Nephron progenitor cell (in vitro differentiated cells): ENCODE measurements around the gene FOXN3.

Experiments
- DNase-seq: peaks from one replicate; pipeline ENCODE4 v3.0.0; 2021
- H3K27ac Mint-ChIP-seq: 2 replicates; pipeline ENCODE4 v1.8.0; 2021; ENCODE audit warnings: mild to moderate bottlenecking, moderate library complexity, mixed read lengths
- H3K27me3 Mint-ChIP-seq: 2 replicates; pipeline ENCODE4 v1.8.0; 2021; ENCODE audit warnings: mild to moderate bottlenecking, low read depth, mixed read lengths; ENCODE audit not compliant: poor library complexity
- H3K36me3 Mint-ChIP-seq: 2 replicates; pipeline ENCODE4 v1.8.0; 2021; ENCODE audit warnings: low read depth, mixed read lengths
- H3K4me1 Mint-ChIP-seq: 2 replicates; pipeline ENCODE4 v1.8.0; 2021; ENCODE audit warnings: mixed read lengths
- H3K4me3 Mint-ChIP-seq: 2 replicates; pipeline ENCODE4 v1.8.0; 2021; ENCODE audit warnings: mild to moderate bottlenecking, moderate library complexity, mixed read lengths
- H3K9me3 Mint-ChIP-seq: 2 replicates; pipeline ENCODE4 v1.8.0; 2021; ENCODE audit warnings: mild to moderate bottlenecking, moderate library complexity, mixed read lengths
- CTCF ChIP-seq: fragments of 200-600 bp; sonication (generic); IDR thresholded peaks from 2 replicates; pipeline ENCODE4 v1.5.0; 2021; ENCODE audit warnings: antibody characterized with exemption

The FOXN3 gene

GRCh38 chr14:89289477-89289876, 127.6 kb downstream of the FOXN3 start:
- peaks cover 3% of the 10 kb centered on the region for H3K27me3 Mint-ChIP-seq

GRCh38 chr14:89288114-89288513, 128.9 kb downstream of the FOXN3 start:
- Mint-ChIP-seq H3K9me3 (no peaks in the 10 kb centered on the region), H3K27me3 (peaks cover 3% of the 10 kb centered on the region), H3K36me3 (peaks cover 39% of the 10 kb centered on the region), H3K4me3 (no peak overlapping the region), H3K4me1 (peaks cover 26% of the 10 kb centered on the region), H3K27ac (no peak overlapping the region)
- no peak for DNase-seq
- no peak for TF ChIP-seq CTCF

More at GRCh38 chr14:89289477-89289876, 127.6 kb downstream of the FOXN3 start:
- H3K9me3 Mint-ChIP-seq, result no peaks in the 10 kb centered on the region
- no peak for TF ChIP-seq CTCF
- H3K27ac Mint-ChIP-seq, result no peak overlapping the region
- H3K4me3 Mint-ChIP-seq, result no peak overlapping the region
- peaks cover 40% of the 10 kb centered on the region for H3K36me3 Mint-ChIP-seq
- no peak for DNase-seq
- peaks cover 30% of the 10 kb centered on the region for H3K4me1 Mint-ChIP-seq

GRCh38 chr14:89284333-89285058, 132.5 kb downstream of the FOXN3 start:
- peaks cover 32% of the 10 kb centered on the region for H3K4me1 Mint-ChIP-seq
- no peak for TF ChIP-seq CTCF
- H3K27me3 Mint-ChIP-seq, result peaks cover 6% of the 10 kb centered on the region
- H3K27ac Mint-ChIP-seq, result peak overlapping the region; percentile 66
- H3K9me3 Mint-ChIP-seq, result no peaks in the 10 kb centered on the region
- no peak overlapping the region for H3K4me3 Mint-ChIP-seq
- DNase-seq, result no peak
- H3K36me3 Mint-ChIP-seq, result peaks cover 19% of the 10 kb centered on the region

GRCh38 chr14:89283327-89284060, 133.5 kb downstream of the FOXN3 start:
- H3K36me3 Mint-ChIP-seq, result peaks cover 19% of the 10 kb centered on the region
- no peak overlapping the region for H3K27ac Mint-ChIP-seq
- TF ChIP-seq CTCF, result no peak
- peaks cover 6% of the 10 kb centered on the region for H3K27me3 Mint-ChIP-seq
- peaks cover 32% of the 10 kb centered on the region for H3K4me1 Mint-ChIP-seq
- no peak overlapping the region for H3K4me3 Mint-ChIP-seq
- no peaks in the 10 kb centered on the region for H3K9me3 Mint-ChIP-seq
- no peak for DNase-seq

- DNase-seq, result no peak
- Mint-ChIP-seq H3K36me3 (peaks cover 27% of the 10 kb centered on the region), H3K9me3 (no peaks in the 10 kb centered on the region), H3K4me3 (no peak overlapping the region), H3K4me1 (peaks cover 32% of the 10 kb centered on the region), H3K27ac (no peak overlapping the region), H3K27me3 (peaks cover 6% of the 10 kb centered on the region)
- TF ChIP-seq CTCF, result no peak
Observed at GRCh38 chr14:89282191-89282590, 134.8 kb downstream of the FOXN3 start.
